DND-41 (cell line): Measurements from ENCODE around the gene SYNE3.

ENCODE experiments used
- ATAC-seq: fragments of 200-7000 bp; cut with Tn5 transposase; 3 replicates; pipeline ENCODE4 v1.9.1; 2021; ENCODE audit warnings: low read depth; ENCODE audit not compliant: insufficient read depth
- DNase-seq: peaks from one replicate; pipeline ENCODE4 v3.0.0-alpha.2; 2020
- H2AFZ ChIP-seq: 2 replicates; pipeline ENCODE4 v1.6.0; 2012; ENCODE audit warnings: low read depth, low read length
- H3K27ac ChIP-seq: 2 replicates; pipeline ENCODE4 v1.5.1; 2012; ENCODE audit warnings: low read length, inconsistent platforms
- H3K27me3 ChIP-seq: fragments of 200-600 bp; sonication (generic); 2 replicates; pipeline ENCODE4 v1.6.0; 2012; ENCODE audit warnings: low read length, mild to moderate bottlenecking, inconsistent platforms; ENCODE audit not compliant: insufficient read depth, poor library complexity
- H3K36me3 ChIP-seq: 2 replicates; pipeline ENCODE4 v1.5.1; 2012; ENCODE audit warnings: low read length, inconsistent platforms; ENCODE audit not compliant: insufficient read depth
- H3K4me1 ChIP-seq: 2 replicates; pipeline ENCODE4 v1.5.1; 2012; ENCODE audit warnings: mild to moderate bottlenecking, low read length; ENCODE audit not compliant: insufficient read depth
- H3K4me2 ChIP-seq: 2 replicates; pipeline ENCODE4 v1.6.0; 2012; ENCODE audit warnings: mild to moderate bottlenecking, moderate library complexity, low read length, inconsistent platforms; ENCODE audit not compliant: insufficient read depth
- H3K4me3 ChIP-seq, 2 experiments: fragments of 200-600 bp in 1 of 2; shearing (Covaris generic) in 1 of 2; 2 replicates each; pipeline ENCODE4 v1.5.1; 2012 to 2016; ENCODE audit warnings: inconsistent platforms in 2 of 2, low read length in 2 of 2, mild to moderate bottlenecking in 2 of 2, low read depth in 1 of 2, moderate library complexity in 1 of 2
- H3K79me2 ChIP-seq: 2 replicates; pipeline ENCODE4 v1.6.0; 2012; ENCODE audit warnings: low read length, inconsistent platforms; ENCODE audit not compliant: insufficient read depth
- H3K9ac ChIP-seq: 2 replicates; pipeline ENCODE4 v1.6.0; 2012; ENCODE audit warnings: low read depth, mild to moderate bottlenecking, inconsistent platforms, low read length, moderate library complexity
- H3K9me3 ChIP-seq: 2 replicates; pipeline ENCODE4 v1.5.1; 2012; ENCODE audit warnings: low read length, moderate library complexity, mild to moderate bottlenecking, inconsistent platforms; ENCODE audit not compliant: insufficient read depth, severe bottlenecking
- H4K20me1 ChIP-seq: 2 replicates; pipeline ENCODE4 v1.6.0; 2012; ENCODE audit warnings: low read length; ENCODE audit not compliant: insufficient read depth
- EZH2 ChIP-seq: IDR thresholded peaks from 3 replicates; pipeline ENCODE4 v1.6.1; 2012; ENCODE audit warnings: borderline replicate concordance, low read depth, mild to moderate bottlenecking, moderate library complexity, low read length, inconsistent platforms; ENCODE audit not compliant: severe bottlenecking
- TF ChIP-seq, protein P1 (sequence below): IDR thresholded peaks from 2 replicates; pipeline ENCODE4 v1.5.1; 2012; ENCODE audit warnings: borderline replicate concordance, low read length, moderate library complexity, mild to moderate bottlenecking; ENCODE audit not compliant: poor library complexity, severe bottlenecking; ENCODE audit errors: extremely low read depth

SYNE3 gene

DNA sequence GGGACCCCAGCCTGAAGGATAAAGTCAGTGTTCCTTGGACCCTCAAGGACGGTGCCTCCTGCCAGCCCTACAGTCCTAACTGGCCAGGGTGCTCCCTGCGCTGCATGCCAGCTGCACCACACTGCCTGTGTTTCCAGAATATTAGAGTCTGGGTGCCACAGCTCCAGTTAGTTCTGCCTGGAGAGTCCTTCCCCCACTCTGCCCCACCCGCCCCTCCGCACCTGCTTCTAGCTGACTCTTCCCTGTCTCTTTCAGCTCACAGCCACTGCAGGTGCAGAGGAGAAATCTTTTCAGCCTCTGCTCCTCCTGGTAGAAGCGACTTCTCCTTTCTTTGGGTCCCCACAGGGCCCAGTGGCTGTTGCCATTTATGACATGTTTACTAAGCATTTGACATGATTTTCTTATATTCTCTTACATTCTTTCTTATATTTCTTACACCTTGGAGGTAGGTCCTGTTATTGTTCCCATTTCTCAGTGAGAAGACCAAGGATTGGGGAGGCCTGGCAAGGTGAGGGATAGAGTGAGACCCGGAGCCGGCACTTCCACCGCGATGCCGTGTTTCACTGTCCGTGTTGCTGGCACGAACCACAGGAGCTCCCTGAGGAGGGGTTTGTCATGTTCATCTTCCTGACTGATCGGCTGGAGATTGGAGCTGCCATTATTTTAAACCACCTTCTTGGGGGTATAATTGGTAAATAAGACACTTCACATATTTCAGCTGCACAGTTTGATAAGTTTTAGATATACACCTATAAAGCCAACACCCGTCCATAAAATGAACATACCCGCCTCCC is 29.4 kb downstream of the SYNE3 start:
- Histone ChIP-seq H3K79me2 (no peaks in the 10 kb centered on the region), H3K27me3 (peaks cover 3% of the 10 kb centered on the region), H3K27ac (no peak overlapping the region), H3K36me3 (no peaks in the 10 kb centered on the region), H3K9me3 (no peaks in the 10 kb centered on the region), H3K4me1 (no peaks in the 10 kb centered on the region), H2AFZ (no peak overlapping the region), H3K4me2 (no peak overlapping the region), H3K9ac (no peak overlapping the region), H3K4me3 (no peak overlapping the region), H4K20me1 (no peaks in the 10 kb centered on the region)
- no peak for TF ChIP-seq EZH2
- TF ChIP-seq, protein P1, sequence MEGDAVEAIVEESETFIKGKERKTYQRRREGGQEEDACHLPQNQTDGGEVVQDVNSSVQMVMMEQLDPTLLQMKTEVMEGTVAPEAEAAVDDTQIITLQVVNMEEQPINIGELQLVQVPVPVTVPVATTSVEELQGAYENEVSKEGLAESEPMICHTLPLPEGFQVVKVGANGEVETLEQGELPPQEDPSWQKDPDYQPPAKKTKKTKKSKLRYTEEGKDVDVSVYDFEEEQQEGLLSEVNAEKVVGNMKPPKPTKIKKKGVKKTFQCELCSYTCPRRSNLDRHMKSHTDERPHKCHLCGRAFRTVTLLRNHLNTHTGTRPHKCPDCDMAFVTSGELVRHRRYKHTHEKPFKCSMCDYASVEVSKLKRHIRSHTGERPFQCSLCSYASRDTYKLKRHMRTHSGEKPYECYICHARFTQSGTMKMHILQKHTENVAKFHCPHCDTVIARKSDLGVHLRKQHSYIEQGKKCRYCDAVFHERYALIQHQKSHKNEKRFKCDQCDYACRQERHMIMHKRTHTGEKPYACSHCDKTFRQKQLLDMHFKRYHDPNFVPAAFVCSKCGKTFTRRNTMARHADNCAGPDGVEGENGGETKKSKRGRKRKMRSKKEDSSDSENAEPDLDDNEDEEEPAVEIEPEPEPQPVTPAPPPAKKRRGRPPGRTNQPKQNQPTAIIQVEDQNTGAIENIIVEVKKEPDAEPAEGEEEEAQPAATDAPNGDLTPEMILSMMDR: no peak
- DNase-seq (no peak), ATAC-seq (no peak)

DNA sequence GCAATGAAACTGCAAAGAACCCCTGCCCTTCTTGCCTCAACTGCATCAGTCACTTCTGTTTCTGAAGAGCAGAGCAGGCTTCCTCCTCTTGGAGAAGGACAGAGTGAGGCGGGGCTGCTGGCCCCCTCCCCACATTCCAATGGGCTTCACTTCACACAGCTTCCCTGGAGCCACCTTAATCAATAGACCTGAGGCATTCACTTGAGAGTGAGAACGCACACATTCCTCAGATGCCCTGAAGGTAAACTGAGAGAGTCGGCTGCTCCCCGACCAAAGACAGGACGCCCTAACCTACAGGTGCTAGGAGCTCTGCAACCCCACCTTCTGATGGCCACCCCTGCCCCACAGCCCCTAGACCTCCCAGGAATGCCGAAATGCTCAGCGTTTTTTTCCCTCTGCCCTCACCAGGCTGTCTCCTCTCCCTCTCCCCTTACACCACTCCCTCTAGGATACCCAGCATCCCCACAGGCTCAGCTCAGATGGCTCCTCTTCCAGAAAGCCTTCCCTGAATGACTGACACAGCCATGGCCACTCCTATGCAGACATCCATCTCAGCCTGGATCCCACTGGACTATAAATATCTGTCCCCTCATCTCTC is 31.1 kb downstream of the SYNE3 start:
- no peak overlapping the region for H3K27ac ChIP-seq
- H3K27me3 ChIP-seq: peaks cover 3% of the 10 kb centered on the region
- H3K9me3 ChIP-seq: no peaks in the 10 kb centered on the region
- ATAC-seq (no peak), DNase-seq (no peak)
- no peaks in the 10 kb centered on the region for H3K4me1 ChIP-seq
- no peak overlapping the region for H3K4me3 ChIP-seq
- no peak overlapping the region for H3K9ac ChIP-seq
- no peaks in the 10 kb centered on the region for H3K36me3 ChIP-seq
- no peaks in the 10 kb centered on the region for H4K20me1 ChIP-seq
- no peak overlapping the region for H2AFZ ChIP-seq
- no peak overlapping the region for H3K4me2 ChIP-seq
- no peak for TF ChIP-seq EZH2
- TF ChIP-seq, protein P1: no peak
- no peaks in the 10 kb centered on the region for H3K79me2 ChIP-seq

DNA sequence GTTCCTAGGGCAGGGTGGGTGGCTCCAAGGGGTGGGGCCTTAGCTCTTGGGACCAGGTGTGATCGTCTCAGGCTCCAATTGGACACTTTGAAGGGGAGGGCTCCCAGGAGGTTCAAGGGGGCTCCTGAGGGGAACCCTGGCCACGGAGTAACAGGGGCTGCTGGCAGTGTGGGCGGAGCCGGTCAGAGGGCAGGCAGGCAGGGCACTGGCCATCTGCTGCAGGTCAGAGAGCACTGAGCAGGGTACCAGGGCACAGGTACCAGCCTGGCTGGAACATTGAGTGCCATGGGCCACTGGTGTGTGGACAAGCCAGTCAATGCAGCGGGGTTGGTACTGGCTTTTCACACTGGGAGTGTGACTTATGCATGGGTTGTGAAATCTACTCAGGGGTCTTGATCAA is 32.2 kb downstream of the SYNE3 start:
- H3K9me3 ChIP-seq: no peaks in the 10 kb centered on the region
- H3K4me2 ChIP-seq: no peak overlapping the region
- TF ChIP-seq EZH2: no peak
- TF ChIP-seq, protein P1: no peak
- H3K9ac ChIP-seq: no peak overlapping the region
- no peaks in the 10 kb centered on the region for H3K79me2 ChIP-seq
- no peak for ATAC-seq
- H4K20me1 ChIP-seq: no peaks in the 10 kb centered on the region
- peaks cover 3% of the 10 kb centered on the region for H3K27me3 ChIP-seq
- no peak overlapping the region for H3K27ac ChIP-seq
- H3K4me3 ChIP-seq: no peak overlapping the region
- no peak overlapping the region for H2AFZ ChIP-seq
- no peaks in the 10 kb centered on the region for H3K4me1 ChIP-seq
- H3K36me3 ChIP-seq: no peaks in the 10 kb centered on the region
- DNase-seq: no peak
